Natural killer cell (primary cell): ENCODE data around the gene POLD4. TPM values are rescaled to one million over a fixed set of nuclear protein-coding genes. Genes with fewer than 3 reads are reported as not detected.
A peak's percentile ranks its signal among the peaks of the same experiment; 100 is the strongest.

Source experiments
- ATAC-seq, 3 donors: fragments of 150-1000 bp in 2 of 3; fragments of 200-7000 bp in 1 of 3; cut with Tn5 transposase; 1 replicate in 1 of 3; 2 replicates in 2 of 3; pipeline ENCODE4 v1.10.0; 2021; ENCODE audit warnings: mild to moderate bottlenecking in 2 of 3, moderate library complexity in 2 of 3
- DNase-seq, 2 donors: peaks; one replicate each; pipeline versions ENCODE4 v3.0.0 to v3.0.0-alpha.2; 2013 to 2021; ENCODE audit warnings: mixed read lengths in 1 of 2
- H3K27ac ChIP-seq: one replicate; pipeline ENCODE4 v1.5.1; 2013; ENCODE audit warnings: mild to moderate bottlenecking, low read length
- H3K27me3 ChIP-seq: one replicate; pipeline ENCODE4 v1.6.1; 2013; ENCODE audit warnings: low read length; ENCODE audit not compliant: control insufficient read depth, insufficient read depth
- H3K36me3 ChIP-seq: one replicate; pipeline ENCODE4 v1.6.1; 2013; ENCODE audit warnings: low read length; ENCODE audit not compliant: control insufficient read depth, insufficient read depth
- H3K4me1 ChIP-seq: one replicate; pipeline ENCODE4 v1.6.1; 2013; ENCODE audit warnings: low read length; ENCODE audit not compliant: control insufficient read depth, insufficient read depth
- H3K4me3 ChIP-seq: one replicate; pipeline ENCODE4 v1.5.1; 2013; ENCODE audit warnings: low read length
- H3K9me3 ChIP-seq: one replicate; pipeline ENCODE4 v1.6.1; 2013; ENCODE audit warnings: low read length; ENCODE audit not compliant: control insufficient read depth, insufficient read depth
- H3K27ac Mint-ChIP-seq, 2 donors: one replicate each; pipeline ENCODE4 v1.8.0; 2022; ENCODE audit warnings: mild to moderate bottlenecking in 2 of 2, mixed read lengths in 2 of 2, moderate library complexity in 1 of 2
- H3K27me3 Mint-ChIP-seq, 2 donors: one replicate each; pipeline ENCODE4 v1.8.0; 2022; ENCODE audit warnings: low read depth in 2 of 2, mixed read lengths in 2 of 2
- H3K36me3 Mint-ChIP-seq: one replicate; pipeline ENCODE4 v1.8.0; 2022; ENCODE audit warnings: mixed read lengths
- H3K4me1 Mint-ChIP-seq, 2 donors: one replicate each; pipeline ENCODE4 v1.8.0; 2022; ENCODE audit warnings: mixed read lengths in 2 of 2
- H3K4me3 Mint-ChIP-seq: one replicate; pipeline ENCODE4 v1.8.0; 2022; ENCODE audit warnings: mild to moderate bottlenecking, moderate library complexity, mixed read lengths
- H3K9me3 Mint-ChIP-seq, 2 donors: one replicate each; pipeline ENCODE4 v1.8.0; 2022; ENCODE audit warnings: mixed read lengths in 2 of 2
- CTCF ChIP-seq: fragments of 200-600 bp; IDR thresholded peaks from one replicate; pipeline ENCODE4 v1.8.0; 2022; ENCODE audit warnings: antibody characterized with exemption
- WGBS: methylation state at CpG from one replicate; pipeline ENCODE4 v1.1.7; 2013; ENCODE audit warnings: missing lambda C conversion rate; ENCODE audit not compliant: insufficient coverage; 5-methylcytosine and 5-hydroxymethylcytosine counted together
- intact Hi-C: fragments of 100-400 bp; cut with micrococcal nuclease; formaldehyde crosslinking; loops from one replicate; pipeline ENCODE4 v1.14.2; 2022
- total RNA-seq, 4 donors: library from RNA; stranded (reverse); fragments of 120-200 nt in 1 of 4; gene quantifications; one replicate each; pipeline versions ENCODE4 v1.2.3 to v1.2.4, GENCODE V29; 2013 to 2022

The POLD4 gene
- total RNA-seq, 3 donors from 2014 or later (not counting 1 experiment from before 2014, with no cell fraction given), result 45.8 to 63.7 (median 60.5) TPM

- Histone ChIP-seq H3K36me3 (no peaks in the 10 kb centered on the region), H3K27me3 (peaks cover 3% of the 10 kb centered on the region), H3K4me1 (peaks cover 38% of the 10 kb centered on the region), H3K9me3 (no peaks in the 10 kb centered on the region), H3K4me3 (no peak overlapping the region), H3K27ac (no peak overlapping the region)
- no peaks in the 10 kb centered on the region for H3K27me3 Mint-ChIP-seq
- no peaks in the 10 kb centered on the region for H3K36me3 Mint-ChIP-seq
- no peak overlapping the region for H3K27ac Mint-ChIP-seq
- no peak for TF ChIP-seq CTCF
- no peak for DNase-seq
- H3K9me3 Mint-ChIP-seq, result no peaks in the 10 kb centered on the region
- 94% methylated on average over 4 of the region's 4 CpGs for whole genome bisulfite sequencing
- intact Hi-C loops, result no loop called here
- peaks cover 25 to 34% of the 10 kb centered on the region in 2 donors for H3K4me1 Mint-ChIP-seq
- H3K4me3 Mint-ChIP-seq, result no peak overlapping the region
- no peak for ATAC-seq
Measured at GRCh38 chr11:67378544-67378943, 25.2 kb upstream of the POLD4 start.

- 95% methylated on average over 4 of the region's 6 CpGs for WGBS
- Histone ChIP-seq H3K36me3 (no peaks in the 10 kb centered on the region), H3K27ac (no peak overlapping the region), H3K27me3 (peaks cover 3% of the 10 kb centered on the region), H3K4me3 (no peak overlapping the region), H3K9me3 (no peaks in the 10 kb centered on the region), H3K4me1 (peaks cover 35% of the 10 kb centered on the region)
- Mint-ChIP-seq H3K4me3 (no peak overlapping the region), H3K36me3 (no peaks in the 10 kb centered on the region), H3K4me1 (peaks cover 20 to 31% of the 10 kb centered on the region in 2 donors), H3K27ac (no peak overlapping the region), H3K9me3 (no peaks in the 10 kb centered on the region), H3K27me3 (no peaks in the 10 kb centered on the region)
- intact Hi-C loops, result no loop called here
- ATAC-seq (no peak), DNase-seq (no peak)
- no peak for TF ChIP-seq CTCF
Measured at GRCh38 chr11:67376873-67377808, 23.8 kb upstream of the POLD4 start.

GRCh38 chr11:67376063-67376820 lies 22.9 kb upstream of the POLD4 start:
- intact Hi-C loops, result no loop called here
- H3K9me3 ChIP-seq, result no peaks in the 10 kb centered on the region
- no peak for DNase-seq
- TF ChIP-seq CTCF, result no peak
- H3K36me3 Mint-ChIP-seq, result no peaks in the 10 kb centered on the region
- H3K36me3 ChIP-seq, result no peaks in the 10 kb centered on the region
- H3K4me3 Mint-ChIP-seq, result peak overlapping the region; percentile 37
- H3K27me3 Mint-ChIP-seq, result no peaks in the 10 kb centered on the region
- H3K4me1 ChIP-seq, result peaks cover 35% of the 10 kb centered on the region
- H3K27me3 ChIP-seq, result peaks cover 3% of the 10 kb centered on the region
- 93% methylated on average over 7 of the region's 7 CpGs for WGBS
- no peak overlapping the region for H3K4me3 ChIP-seq
- H3K4me1 Mint-ChIP-seq, result peaks cover 25 to 36% of the 10 kb centered on the region in 2 donors
- no peaks in the 10 kb centered on the region for H3K9me3 Mint-ChIP-seq
- H3K27ac Mint-ChIP-seq, result no peak overlapping the region
- ATAC-seq, result no peak
- no peak overlapping the region for H3K27ac ChIP-seq
